ENCODE results near the gene SQSTM1.

- TF ChIP-seq CTCF (IDR thresholded peaks at IDR 0.05; ENCODE audit: insufficient read depth, low read length, poor library complexity, severe bottlenecking) = no peak
- no peak for TF ChIP-seq EZH2phosphoT487 (conservative IDR thresholded peaks at IDR 0.05; ENCODE audit: low read length)
Measured at GRCh38 chr5:179872828-179873575, 52.3 kb downstream of the SQSTM1 start.
